Calu3 (cell line): Measurements from ENCODE around the gene DIS3L. TPM values are rescaled to one million over a fixed set of nuclear protein-coding genes. Genes with fewer than 3 reads are reported as not detected.

Experiments
- BruUV-seq: library from RNA; stranded (reverse); fragments of 400-500 nt; replicated peaks from 2 replicates; lab custom pipeline; 2021; lab: Mats Ljungman, UMichigan
- CTCF ChIA-PET: fragments of 300-600 bp; sonication (Branson Sonifier 250); formaldehyde crosslinking; loops from one replicate; lab custom pipeline; 2022; ENCODE audit warnings: antibody characterized with exemption; lab: Charles Lee
- DNase-seq: peaks from one replicate; pipeline ENCODE4 v3.0.0; 2022
- H3K27ac Mint-ChIP-seq: one replicate; pipeline ENCODE4 v1.8.0; 2022; ENCODE audit warnings: mixed read lengths; ENCODE audit not compliant: unreplicated experiment
- H3K27me3 Mint-ChIP-seq: one replicate; pipeline ENCODE4 v1.8.0; 2022; ENCODE audit warnings: mixed read lengths; ENCODE audit not compliant: unreplicated experiment
- H3K36me3 Mint-ChIP-seq: one replicate; pipeline ENCODE4 v1.8.0; 2022; ENCODE audit warnings: mild to moderate bottlenecking, moderate library complexity, mixed read lengths; ENCODE audit not compliant: insufficient read depth, unreplicated experiment
- H3K4me1 Mint-ChIP-seq: one replicate; pipeline ENCODE4 v1.8.0; 2022; ENCODE audit warnings: mild to moderate bottlenecking, low read depth, mixed read lengths; ENCODE audit not compliant: unreplicated experiment
- H3K4me3 Mint-ChIP-seq: one replicate; pipeline ENCODE4 v1.8.0; 2022; ENCODE audit warnings: mild to moderate bottlenecking, low read depth, moderate library complexity, mixed read lengths; ENCODE audit not compliant: unreplicated experiment
- H3K9me3 Mint-ChIP-seq: one replicate; pipeline ENCODE4 v1.8.0; 2022; ENCODE audit warnings: low read depth, mixed read lengths; ENCODE audit not compliant: unreplicated experiment
- intact Hi-C: fragments of 100-400 bp; cut with micrococcal nuclease; formaldehyde crosslinking; loops from one replicate; pipeline ENCODE4 v1.10.0; 2022; ENCODE audit not compliant: unreplicated experiment
- total RNA-seq: library from RNA; stranded (reverse); gene quantifications from 2 replicates; pipeline ENCODE4 v1.2.3, GENCODE V29; 2022
- TF ChIP-seq, protein P1 (sequence below): fragments of 200-600 bp; IDR thresholded peaks from one replicate; pipeline ENCODE4 v1.8.0; 2022; ENCODE audit warnings: antibody characterized with exemption; ENCODE audit not compliant: unreplicated experiment

DIS3L gene
- total RNA-seq, 1 experiment from 2014 or later, result 24.6 TPM

- CTCF ChIA-PET, result no interaction called here
- BruUV-seq, result no TSS peak
- no peak for DNase-seq
- Mint-ChIP-seq H3K27ac (no peak overlapping the region), H3K9me3 (no peaks in the 10 kb centered on the region), H3K36me3 (no peaks in the 10 kb centered on the region), H3K4me1 (peaks cover 8% of the 10 kb centered on the region), H3K27me3 (no peaks in the 10 kb centered on the region), H3K4me3 (no peak overlapping the region)
- intact Hi-C loops, result no loop called here
- TF ChIP-seq, protein P1, sequence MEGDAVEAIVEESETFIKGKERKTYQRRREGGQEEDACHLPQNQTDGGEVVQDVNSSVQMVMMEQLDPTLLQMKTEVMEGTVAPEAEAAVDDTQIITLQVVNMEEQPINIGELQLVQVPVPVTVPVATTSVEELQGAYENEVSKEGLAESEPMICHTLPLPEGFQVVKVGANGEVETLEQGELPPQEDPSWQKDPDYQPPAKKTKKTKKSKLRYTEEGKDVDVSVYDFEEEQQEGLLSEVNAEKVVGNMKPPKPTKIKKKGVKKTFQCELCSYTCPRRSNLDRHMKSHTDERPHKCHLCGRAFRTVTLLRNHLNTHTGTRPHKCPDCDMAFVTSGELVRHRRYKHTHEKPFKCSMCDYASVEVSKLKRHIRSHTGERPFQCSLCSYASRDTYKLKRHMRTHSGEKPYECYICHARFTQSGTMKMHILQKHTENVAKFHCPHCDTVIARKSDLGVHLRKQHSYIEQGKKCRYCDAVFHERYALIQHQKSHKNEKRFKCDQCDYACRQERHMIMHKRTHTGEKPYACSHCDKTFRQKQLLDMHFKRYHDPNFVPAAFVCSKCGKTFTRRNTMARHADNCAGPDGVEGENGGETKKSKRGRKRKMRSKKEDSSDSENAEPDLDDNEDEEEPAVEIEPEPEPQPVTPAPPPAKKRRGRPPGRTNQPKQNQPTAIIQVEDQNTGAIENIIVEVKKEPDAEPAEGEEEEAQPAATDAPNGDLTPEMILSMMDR, result no peak
Observed at GRCh38 chr15:66362776-66363175, 69.4 kb downstream of the DIS3L start.

- H3K27me3 Mint-ChIP-seq, result no peaks in the 10 kb centered on the region
- intact Hi-C loops, result no loop called here
- CTCF ChIA-PET, result interaction anchor here (0.6 kb wide), 1 partner anchor 20 kb away, joined by 3 read pairs; no protein-coding TSS in a partner anchor
Observed at GRCh38 chr15:66364944-66365528, 71.7 kb downstream of the DIS3L start.

DNA sequence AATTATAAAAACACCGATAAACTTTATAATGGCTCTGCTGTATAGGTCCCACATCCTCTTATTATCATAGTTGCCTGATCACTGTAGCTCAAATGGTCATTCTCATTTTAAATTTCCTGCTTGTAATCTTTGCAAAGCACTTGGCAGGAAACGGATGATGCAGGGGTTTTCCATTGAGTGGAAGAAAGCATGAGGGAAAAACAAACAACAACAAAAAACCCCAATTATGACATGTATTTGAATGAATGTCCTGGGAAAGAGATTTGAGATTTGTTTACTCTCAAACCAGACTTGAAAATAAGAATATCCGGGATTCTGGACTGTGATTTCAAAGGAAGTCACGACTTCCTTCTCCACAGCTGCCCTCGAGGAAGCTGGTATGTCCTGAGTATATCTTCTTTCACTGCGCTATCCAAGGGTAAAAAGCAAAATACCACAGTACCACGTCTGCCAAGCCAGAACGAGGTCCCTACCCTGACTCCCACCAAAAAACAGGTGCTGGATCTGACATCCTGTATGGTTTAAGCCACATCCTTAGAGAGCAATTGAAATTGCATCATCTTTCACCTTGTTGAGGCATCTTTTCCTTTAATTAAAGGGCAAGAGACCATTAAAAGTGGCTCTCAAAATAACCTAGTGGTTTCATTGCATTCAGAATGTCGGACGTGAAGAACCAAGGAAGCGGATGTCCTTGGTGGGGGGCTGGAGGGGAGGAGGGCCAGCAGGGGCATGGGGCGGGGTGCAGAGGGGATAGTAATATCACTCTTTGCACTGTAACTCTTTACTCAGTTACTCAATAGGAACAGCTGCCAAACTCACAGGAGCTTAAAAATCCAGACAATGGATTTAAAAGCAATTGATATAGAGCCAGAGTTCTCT is 76.6 kb downstream of the DIS3L start:
- Mint-ChIP-seq H3K9me3 (no peaks in the 10 kb centered on the region), H3K27ac (peak overlapping the region; percentile 76), H3K4me1 (peaks cover 13% of the 10 kb centered on the region), H3K4me3 (no peak overlapping the region), H3K36me3 (no peaks in the 10 kb centered on the region), H3K27me3 (no peaks in the 10 kb centered on the region)
- CTCF ChIA-PET, result interaction anchor here (0.7 kb wide), 1 partner anchor 16 kb away, joined by 3 read pairs; the partner anchor contains the start of gene MAP2K1
- TF ChIP-seq, protein P1, result no peak
- no TSS peak for BruUV-seq
- intact Hi-C loops, result no loop called here
- DNase-seq, result no peak

More at GRCh38 chr15:66364944-66365528, 71.7 kb downstream of the DIS3L start:
- TF ChIP-seq, protein P1, result no peak
- H3K9me3 Mint-ChIP-seq, result no peaks in the 10 kb centered on the region
- BruUV-seq, result no TSS peak
- H3K27ac Mint-ChIP-seq, result no peak overlapping the region
- no peak for DNase-seq
- H3K36me3 Mint-ChIP-seq, result no peaks in the 10 kb centered on the region
- no peak overlapping the region for H3K4me3 Mint-ChIP-seq
- H3K4me1 Mint-ChIP-seq, result peaks cover 10% of the 10 kb centered on the region

GRCh38 chr15:66374179-66374578 is 80.8 kb downstream of the DIS3L start:
- no TSS peak for BruUV-seq
- Mint-ChIP-seq H3K9me3 (no peaks in the 10 kb centered on the region), H3K4me3 (no peak overlapping the region), H3K36me3 (no peaks in the 10 kb centered on the region), H3K27me3 (no peaks in the 10 kb centered on the region), H3K27ac (no peak overlapping the region), H3K4me1 (peaks cover 13% of the 10 kb centered on the region)
- TF ChIP-seq, protein P1, result no peak
- DNase-seq, result no peak
- CTCF ChIA-PET, result no interaction called here
- intact Hi-C loops, result no loop called here
